Measurements from ENCODE around the gene HIVEP3.
A peak's percentile ranks its signal among the peaks of the same experiment; 100 is the strongest.
"Not testable (repeated sequence)": the region's sequence is repeated elsewhere in the genome, so short reads cannot be mapped to it uniquely, and the experiment has no call there.

The HIVEP3 gene

GRCh38 chr1:41572224-41572623 is 346.5 kb downstream of the HIVEP3 start:
- no peak for DNase-seq

- no peak for DNase-seq
These were observed 347.7 kb downstream of the HIVEP3 start for GRCh38 chr1:41571041-41571440.

DNA sequence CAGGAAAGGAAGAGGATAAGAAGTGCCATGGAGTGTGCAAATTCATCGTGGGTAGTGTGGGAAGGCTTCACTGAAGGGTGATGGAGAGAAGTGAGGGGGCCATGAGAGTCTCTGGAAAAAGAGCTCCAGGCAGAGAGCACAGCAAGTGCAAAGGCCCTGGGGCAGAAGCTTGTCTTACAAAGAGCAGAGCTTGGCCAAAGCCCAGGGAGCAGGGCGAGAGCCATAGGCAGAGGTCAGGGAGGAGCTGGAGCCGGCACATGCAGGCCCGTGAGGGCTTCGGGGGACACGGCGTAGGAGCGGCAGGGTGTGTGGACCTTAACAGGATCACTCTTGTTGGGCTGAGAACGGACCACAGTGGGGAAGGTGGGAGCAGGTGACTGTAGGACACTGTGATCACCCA is 350.5 kb downstream of the HIVEP3 start:
- DNase-seq, result no peak

GRCh38 chr1:41566969-41567368 is 351.8 kb downstream of the HIVEP3 start:
- DNase-seq, result no peak

- DNase-seq, result no peak
These were observed 352.3 kb downstream of the HIVEP3 start for GRCh38 chr1:41566274-41566885.

- DNase-seq, result no peak
These were observed 353.8 kb downstream of the HIVEP3 start for GRCh38 chr1:41564741-41565475.

GRCh38 chr1:41562328-41562727 is 356.4 kb downstream of the HIVEP3 start:
- DNase-seq, result no peak

- no peak for DNase-seq
These were observed 357.8 kb downstream of the HIVEP3 start for GRCh38 chr1:41560931-41561330.

GRCh38 chr1:41560496-41560895 is 358.2 kb downstream of the HIVEP3 start:
- DNase-seq, result no peak

- DNase-seq, result no peak
These were observed 359.4 kb downstream of the HIVEP3 start for GRCh38 chr1:41559331-41559730.

DNA sequence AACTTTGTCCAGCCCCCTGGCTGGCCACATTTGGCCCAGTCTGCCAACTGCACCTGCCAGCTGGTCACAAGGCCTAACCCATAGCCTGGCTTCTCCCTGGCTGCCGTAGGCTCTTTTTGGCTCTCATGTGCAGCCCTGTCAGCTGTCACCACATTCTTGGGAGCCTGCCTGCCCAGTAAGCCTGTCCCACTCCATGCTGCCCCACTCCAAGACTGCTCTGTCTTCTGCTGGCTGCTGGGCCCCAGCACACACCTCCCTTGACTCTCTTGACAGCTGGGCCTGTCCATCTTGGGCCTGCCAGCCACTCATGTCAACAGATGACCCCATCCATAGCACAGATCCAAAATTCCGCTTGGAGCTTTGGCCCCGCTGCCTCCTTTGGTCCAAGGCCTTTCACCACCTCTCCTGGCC is 360.0 kb downstream of the HIVEP3 start:
- DNase-seq, result peak; percentile 89

DNA sequence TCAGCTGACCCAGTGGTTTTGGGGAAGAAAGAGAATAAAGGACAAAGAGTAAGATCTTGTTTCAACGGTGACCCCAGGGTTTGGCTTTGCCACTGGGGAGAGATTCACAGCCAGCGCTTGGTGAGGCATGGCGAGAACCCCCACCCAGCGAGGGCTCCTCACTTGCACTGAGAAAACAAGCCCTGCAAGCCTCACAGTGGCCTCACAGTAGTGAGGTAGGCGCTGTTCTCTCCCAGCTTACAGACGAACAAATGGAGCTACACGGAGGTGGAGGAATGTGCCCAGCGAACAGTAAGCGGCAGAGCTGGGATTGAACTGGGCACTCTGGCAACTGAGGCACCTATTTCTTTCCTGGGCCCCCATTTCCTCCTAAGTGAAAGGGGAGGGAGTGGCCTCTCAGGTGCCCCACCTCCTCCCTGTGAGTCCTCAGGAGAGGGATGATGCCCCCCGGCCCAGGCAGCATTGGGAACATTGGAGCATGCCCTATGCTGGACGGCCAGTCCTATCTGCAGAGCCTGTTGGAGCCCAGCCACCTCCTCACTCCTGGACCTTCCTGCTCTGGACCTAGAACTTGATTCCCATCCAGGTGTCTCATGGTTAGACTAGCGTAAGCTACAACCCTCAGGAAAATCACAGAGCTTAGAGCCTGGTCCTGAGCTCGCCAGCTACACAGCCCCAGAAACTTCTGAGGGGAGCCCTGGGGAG is 360.8 kb downstream of the HIVEP3 start:
- no peak for DNase-seq

DNA sequence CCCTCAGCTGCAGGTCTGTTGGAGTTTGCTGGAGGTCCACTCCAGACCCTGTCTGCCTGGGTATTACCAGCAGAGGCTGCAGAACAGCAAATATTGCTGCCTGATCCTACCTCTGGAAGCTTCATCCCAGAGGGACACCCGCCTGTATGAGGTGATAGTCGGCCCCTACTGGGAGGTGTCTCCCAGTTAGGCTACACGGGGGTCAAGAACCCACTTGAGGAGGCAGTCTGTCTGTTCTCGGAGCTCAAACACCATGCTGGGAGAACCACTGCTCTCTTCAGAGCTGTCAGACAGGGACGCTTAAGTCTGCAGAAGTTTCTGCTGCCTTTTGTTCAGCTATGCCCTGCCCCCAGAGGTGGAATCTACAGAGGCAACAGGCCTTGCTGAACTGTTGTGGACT is 364.0 kb downstream of the HIVEP3 start:
- not testable (repeated sequence) for DNase-seq

DNA sequence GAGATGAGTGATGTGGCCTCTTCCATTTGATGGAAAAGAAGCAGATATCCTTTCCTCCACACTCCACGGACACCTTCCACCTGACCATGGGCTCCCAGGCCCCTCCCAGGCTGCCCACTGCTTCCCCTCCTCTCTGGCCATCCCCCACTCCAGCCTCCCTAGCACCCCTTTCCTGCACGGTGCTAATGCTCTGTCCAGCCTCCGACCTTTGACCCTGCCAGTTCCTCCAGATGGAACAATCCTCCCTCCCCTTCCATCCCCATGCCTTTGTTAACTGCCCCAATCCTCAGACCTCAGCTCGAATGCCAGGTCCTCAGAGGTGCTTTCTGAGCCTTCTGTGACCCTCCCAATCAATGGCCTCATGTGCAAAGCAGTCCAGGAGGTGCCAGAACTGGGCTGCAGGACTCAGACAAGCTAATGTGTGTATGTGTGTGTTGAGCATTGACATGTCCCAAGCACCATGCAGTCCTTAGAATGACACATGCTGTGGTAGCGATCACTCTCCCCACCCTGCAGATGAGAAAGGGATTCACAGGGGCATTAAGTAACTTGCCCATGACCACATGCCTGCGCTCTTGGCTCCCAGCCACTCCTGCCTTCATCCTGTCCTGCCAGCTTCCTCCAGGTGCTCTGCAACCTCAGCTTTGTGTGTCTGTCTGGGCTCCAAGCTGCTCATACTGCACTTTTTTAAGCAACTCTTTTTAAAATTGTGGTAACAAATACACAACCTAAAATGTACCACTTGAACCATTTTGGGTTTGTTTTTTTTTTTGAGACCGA is 370.8 kb downstream of the HIVEP3 start:
- DNase-seq, result no peak

GRCh38 chr1:41547336-41547735 is 371.4 kb downstream of the HIVEP3 start:
- no peak for DNase-seq

- no peak for DNase-seq
These were observed 371.9 kb downstream of the HIVEP3 start for GRCh38 chr1:41546833-41547135.

DNA sequence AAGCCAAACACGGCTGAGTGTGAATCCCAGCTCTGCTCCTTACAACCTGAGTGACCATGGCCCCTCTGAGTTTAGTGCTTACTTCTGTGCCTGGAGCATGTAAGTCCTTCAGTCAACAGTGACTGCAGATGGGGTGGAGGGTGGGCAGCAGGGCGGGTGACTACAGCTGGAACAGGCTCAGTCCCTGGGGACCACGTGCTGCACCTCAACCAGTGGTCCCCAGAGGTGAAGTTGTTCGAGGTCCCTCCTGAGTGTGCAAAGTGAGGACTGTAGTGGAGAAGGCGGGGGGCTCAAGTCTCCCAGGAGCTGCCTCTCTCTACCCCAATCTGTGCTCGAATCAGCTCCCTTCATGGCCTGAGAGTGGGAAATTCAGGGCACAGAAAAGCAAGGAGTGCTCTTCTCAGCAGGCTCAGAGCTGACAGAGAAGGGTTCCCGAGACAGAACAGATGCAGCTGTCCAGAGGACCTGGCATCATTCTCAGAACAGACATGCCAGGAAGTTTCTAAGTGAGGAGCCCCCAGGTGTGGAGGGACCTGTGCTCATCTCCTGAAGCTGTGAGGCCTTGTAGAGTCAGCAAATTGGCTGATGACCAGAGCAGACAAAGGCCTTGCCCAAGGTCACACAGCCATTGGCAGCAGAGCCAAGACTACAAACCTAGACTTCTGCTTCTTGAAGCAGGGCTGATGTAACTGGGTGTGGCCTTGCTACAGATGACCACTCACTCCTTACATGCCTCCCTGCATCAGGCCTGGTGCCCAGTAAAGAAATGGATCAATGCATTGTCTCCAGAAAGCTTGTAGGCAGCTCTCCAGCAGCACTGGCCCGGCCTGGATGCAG is 372.5 kb downstream of the HIVEP3 start:
- no peak for DNase-seq

GRCh38 chr1:41542196-41542930 is 376.4 kb downstream of the HIVEP3 start:
- DNase-seq, result peak; percentile 15

DNA sequence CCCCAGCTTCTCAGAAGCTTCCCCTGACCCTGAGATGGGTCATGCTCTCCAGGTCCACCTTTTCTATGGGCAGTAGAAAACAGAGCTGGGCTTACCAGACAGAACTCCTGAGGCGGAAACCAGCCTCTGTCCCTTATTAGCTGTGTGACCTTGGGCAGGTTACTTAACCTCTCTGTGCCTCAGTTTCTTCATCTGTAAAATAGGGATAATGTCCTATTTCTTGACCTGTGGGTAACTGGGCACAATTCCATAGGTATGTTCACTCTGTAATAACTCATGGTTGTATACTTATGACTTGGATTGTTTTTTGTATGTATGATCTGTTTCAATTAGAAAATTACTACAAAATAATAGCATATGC is 377.1 kb downstream of the HIVEP3 start:
- no peak for DNase-seq

GRCh38 chr1:41540886-41541591 is 377.7 kb downstream of the HIVEP3 start:
- DNase-seq, result peak; percentile 16

DNA sequence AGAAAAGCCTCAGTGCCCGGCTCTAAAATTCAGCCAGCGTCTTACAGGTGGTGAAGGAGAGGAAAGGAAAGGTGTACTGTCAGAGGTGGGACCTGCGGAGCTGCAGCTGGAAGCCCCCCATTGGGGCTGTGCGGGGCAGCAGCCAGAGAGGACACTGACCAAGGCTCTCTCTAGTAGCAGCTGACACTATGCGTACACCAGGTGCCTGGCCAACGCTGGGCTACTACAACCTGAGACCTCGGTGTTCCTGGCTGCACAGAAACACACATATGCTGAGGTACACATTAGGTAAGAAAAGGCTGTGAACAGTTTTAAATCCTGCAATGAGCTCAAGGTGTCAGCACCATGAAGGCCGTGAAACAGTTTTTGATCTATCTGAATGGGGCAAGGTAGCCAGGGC is 378.7 kb downstream of the HIVEP3 start:
- DNase-seq, result no peak

Measured in femur (tissue), 1 donor.